VCaP (cell line): ENCODE results near the gene ZNF608.

Experiments
- H3K27ac ChIP-seq: fragments of 450-650 bp; 2 replicates; pipeline ENCODE4 v1.5.1; 2017
- TF ChIP-seq, protein P1 (sequence below): fragments of 450-650 bp; conservative IDR thresholded peaks from 2 replicates; pipeline ENCODE4 v1.5.1; 2017; ENCODE audit warnings: mild to moderate bottlenecking, moderate library complexity

ZNF608 gene

DNA sequence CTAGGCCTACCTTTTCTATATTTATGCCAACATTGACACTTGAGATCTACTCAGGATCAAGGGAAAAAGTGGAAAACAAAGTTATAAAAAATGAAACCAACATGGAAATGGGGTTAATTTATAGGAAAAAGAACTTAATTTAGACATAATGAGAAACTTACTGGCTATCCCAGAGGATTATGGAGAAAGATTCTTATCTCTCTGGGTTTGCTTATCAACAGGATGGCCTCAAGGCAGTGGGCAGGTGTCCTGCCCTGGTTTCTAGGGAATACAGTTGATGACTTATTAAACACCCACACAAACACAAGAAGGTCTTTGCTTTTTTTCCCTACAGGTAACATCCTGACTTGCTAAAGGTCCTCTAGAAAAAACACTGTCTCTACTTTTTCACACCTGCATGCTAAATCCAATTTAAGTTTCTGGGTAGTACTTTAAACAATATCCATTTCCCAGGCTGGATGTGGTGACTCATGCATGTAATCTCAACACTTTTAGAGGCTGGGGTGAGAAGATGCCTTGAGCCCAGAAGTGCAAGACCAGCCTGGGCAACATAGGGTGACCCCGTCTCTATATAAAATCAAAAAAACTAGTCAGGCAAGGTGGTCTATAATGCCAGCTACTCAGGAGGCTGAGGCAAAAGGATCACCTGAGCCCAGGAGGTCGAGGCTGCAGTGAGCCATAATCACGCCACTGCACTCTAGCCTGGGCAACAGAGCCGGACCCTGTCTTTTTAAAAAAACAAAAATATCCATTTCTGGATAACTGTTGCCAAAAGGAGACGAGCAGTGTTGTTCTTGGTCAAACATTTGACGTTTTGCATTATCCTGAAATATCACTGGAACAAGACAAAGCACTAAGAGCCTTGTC, 6.6 kb upstream of the ZNF608 start:
- TF ChIP-seq, protein P1, sequence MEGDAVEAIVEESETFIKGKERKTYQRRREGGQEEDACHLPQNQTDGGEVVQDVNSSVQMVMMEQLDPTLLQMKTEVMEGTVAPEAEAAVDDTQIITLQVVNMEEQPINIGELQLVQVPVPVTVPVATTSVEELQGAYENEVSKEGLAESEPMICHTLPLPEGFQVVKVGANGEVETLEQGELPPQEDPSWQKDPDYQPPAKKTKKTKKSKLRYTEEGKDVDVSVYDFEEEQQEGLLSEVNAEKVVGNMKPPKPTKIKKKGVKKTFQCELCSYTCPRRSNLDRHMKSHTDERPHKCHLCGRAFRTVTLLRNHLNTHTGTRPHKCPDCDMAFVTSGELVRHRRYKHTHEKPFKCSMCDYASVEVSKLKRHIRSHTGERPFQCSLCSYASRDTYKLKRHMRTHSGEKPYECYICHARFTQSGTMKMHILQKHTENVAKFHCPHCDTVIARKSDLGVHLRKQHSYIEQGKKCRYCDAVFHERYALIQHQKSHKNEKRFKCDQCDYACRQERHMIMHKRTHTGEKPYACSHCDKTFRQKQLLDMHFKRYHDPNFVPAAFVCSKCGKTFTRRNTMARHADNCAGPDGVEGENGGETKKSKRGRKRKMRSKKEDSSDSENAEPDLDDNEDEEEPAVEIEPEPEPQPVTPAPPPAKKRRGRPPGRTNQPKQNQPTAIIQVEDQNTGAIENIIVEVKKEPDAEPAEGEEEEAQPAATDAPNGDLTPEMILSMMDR = no peak
- H3K27ac ChIP-seq = no peak overlapping the region; the same call in 1 of the 2 replicates

DNA sequence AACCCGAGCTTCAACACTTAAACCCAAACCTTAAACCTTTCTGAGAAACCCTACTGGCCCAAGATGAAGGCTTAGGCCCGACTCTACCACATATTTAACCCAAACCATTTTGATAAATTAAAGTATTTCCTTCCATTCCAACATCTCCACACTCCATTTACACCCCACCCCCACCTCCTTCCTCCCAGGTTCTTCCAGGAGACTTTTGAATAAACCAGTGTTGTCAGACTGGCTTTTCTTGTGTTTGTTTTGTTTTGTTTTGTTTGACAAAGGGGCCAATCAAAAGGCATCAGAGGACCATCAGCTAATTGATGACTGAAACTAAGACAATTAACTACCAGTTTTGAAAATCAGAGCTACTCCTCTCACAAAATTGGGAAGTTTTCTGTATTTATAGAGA, 4.6 kb upstream of the ZNF608 start:
- TF ChIP-seq, protein P1 = no peak
- H3K27ac ChIP-seq = peak overlapping the region; percentile 92

- TF ChIP-seq, protein P1 = no peak
- H3K27ac ChIP-seq = peak overlapping the region; percentile 92
These were observed 2.5 kb upstream of the ZNF608 start for GRCh38 chr5:124748687-124749594.

DNA sequence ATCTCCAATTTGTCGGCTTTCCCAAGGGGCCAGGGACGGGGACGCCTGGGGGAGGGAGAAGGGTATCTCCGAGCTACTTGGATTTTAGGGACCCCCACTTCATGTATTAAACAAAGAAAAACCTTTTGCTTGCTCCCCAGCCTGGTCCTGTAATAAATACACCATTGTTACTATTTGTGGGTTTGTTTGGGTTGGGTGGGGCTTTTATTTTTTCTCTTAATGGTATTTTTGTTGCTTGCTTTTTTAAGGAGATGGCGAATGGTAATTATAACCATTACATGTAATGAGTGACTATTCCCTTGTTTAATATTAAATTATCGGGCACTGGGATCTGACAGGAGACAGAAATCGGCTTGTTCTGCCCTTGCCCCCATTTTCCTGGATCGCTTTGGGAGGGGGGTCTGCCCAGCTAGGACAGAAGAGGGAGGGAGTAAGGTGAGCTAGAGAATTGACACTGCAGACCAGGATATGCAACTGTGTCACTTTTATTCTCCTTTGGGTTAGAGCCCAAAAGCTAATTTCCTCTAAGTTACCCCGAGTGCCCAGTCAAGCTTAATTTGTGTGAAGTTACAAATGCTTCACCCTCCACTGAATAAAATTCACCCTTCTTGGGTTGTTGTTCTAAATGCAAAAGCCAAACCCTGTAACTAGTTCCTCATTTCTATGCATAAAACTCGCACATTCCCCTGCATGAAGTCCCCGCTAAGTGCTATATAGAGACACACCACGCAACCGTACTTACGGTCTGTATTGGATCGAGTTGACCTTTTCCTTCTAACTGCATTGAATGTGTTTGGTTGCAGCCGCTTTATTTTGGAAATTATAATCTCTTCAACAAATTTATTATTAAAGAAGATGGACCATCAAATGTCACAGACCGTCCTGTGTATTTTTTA, 1.6 kb upstream of the ZNF608 start:
- H3K27ac ChIP-seq = peak overlapping the region; percentile 92
- TF ChIP-seq, protein P1 = no peak

DNA sequence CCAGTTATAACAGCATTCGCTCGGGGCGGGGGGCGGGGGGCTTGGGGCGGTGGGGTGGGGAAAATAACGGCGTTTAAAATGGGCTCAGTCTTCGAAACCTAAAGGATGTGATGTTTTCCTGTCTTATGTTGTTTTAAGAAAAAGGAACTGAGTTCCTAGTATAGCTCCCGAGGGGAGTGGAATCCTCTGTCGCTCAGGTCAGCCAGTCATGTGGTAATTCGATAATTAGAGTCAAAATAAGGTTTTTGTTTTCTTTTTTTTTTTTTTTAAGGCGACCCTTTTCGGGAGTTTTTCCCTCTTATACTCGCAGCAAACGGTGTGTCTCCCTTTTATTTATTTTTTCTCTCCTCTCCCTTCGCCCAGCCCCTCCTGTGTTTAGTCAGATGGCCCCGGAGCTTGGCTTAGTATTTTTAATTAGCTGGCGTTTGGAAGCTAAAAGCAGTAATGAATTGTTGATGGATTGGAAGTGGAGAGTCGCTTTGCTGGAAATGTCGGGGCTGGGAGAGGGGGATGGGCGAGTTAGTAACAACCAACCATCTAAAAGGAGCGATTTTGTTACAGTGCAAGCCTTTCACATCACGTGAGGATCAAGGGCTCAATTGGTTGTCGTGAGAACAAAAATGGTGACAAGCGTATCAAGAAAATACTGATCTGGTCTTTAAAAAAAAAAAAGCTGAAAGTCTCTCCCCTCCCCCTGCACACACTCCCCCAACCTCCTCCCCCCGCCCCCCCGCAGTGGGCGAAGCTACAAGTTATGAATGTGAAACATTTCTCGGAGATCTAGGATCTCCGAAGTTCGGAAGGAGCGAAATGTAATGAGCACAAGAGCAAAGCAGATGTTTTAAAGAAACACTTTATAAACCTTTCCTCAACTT, 714 bp upstream of the ZNF608 start:
- H3K27ac ChIP-seq = peak overlapping the region; percentile 92
- TF ChIP-seq, protein P1 = no peak

DNA sequence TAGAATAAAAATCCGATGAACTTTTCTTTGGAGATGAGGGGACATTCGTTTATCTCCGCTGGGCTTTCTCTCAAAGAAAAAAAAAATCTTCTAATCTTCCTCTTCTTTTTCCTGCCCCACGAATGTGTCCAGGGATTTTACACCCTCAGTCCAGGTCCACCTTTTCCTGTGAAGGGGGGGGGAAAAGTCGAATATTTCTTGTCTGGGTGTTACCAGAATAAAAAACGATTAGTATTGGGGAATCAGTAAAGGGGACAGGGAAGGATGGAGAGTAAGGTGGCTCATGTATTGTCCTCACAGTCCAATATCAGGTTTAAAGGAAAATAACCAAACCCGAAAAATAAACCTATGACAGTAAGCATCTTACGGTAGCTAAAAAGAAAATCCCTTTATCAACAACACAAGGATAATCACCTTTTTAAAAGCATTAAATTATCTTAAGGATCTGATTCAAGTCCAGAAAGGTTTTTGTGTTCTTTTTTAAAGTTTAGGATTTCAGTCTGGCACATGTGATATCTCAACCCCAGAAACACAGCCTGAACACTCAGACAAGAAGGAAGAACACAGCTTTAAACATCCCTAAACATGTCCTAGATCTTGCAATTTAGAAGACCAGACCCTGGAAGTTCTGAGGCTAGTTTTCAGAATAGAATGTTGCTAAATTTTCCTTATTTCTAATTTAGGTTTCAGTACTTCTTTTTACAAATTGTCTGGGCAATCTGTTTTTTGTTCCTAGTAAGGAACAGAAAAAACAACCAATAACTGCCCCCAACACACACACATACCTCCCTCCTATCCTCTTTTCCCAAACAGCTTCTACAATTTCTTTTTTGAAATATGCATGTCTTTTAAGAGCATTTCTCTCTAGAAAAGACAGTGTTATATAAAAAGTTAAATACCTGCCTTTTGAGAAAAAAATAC, 1.2 kb downstream of the ZNF608 start:
- TF ChIP-seq, protein P1 = no peak
- H3K27ac ChIP-seq = peak overlapping the region; percentile 92
